Measurements from ENCODE around the gene SPINK9. TPM values are rescaled to one million over a fixed set of nuclear protein-coding genes. Genes with fewer than 3 reads are reported as not detected.

Gene SPINK9, protein sequence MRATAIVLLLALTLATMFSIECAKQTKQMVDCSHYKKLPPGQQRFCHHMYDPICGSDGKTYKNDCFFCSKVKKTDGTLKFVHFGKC
- total RNA-seq: not detected in 2 replicates

DNA sequence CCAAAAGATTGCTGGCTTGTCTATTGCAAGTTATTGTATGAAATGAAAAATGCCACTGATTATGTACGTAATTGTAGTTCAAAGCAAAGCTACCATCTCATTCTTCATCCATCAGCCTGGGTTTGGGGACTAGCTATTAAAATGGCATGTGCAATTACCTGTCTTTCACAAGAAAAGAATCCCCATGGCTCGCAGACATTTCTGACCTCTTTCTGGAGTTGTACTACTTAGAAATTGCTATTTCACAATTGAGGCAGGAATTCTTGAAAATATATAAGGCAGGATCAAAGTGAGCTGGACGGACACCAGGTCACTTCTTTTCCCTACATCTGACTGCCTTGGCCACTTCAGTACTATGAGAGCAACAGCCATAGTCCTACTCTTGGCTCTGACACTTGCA lies at the start of gene SPINK9:
Gene SPINK9 (plus strand): TSS at position 301 of the 400 bp plus-strand sequence. CDS start 55 bp downstream, at position 356.

DNA sequence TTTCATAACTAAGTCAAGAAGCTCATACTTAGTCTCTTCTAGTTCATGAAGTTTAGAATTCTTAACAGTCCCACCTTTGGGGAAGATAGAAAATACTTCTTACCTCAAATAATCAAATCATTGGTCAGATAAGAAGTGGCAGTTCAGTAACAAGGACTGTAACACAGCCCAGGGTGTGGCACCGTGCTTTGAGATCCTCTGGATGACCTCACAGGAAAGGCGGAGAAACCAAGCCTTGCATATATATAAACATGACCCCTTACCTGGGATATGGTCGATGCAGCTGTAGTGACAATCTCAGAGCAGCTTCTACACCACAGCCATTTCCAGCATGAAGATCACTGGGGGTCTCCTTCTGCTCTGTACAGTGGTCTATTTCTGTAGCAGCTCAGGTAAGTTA lies 23.2 kb upstream of the SPINK9 start, which contains the start of gene SPINK7:
Gene SPINK7 (plus strand): TSS at position 271 of the 400 bp plus-strand sequence. CDS start 61 bp downstream, at position 332.

DNA sequence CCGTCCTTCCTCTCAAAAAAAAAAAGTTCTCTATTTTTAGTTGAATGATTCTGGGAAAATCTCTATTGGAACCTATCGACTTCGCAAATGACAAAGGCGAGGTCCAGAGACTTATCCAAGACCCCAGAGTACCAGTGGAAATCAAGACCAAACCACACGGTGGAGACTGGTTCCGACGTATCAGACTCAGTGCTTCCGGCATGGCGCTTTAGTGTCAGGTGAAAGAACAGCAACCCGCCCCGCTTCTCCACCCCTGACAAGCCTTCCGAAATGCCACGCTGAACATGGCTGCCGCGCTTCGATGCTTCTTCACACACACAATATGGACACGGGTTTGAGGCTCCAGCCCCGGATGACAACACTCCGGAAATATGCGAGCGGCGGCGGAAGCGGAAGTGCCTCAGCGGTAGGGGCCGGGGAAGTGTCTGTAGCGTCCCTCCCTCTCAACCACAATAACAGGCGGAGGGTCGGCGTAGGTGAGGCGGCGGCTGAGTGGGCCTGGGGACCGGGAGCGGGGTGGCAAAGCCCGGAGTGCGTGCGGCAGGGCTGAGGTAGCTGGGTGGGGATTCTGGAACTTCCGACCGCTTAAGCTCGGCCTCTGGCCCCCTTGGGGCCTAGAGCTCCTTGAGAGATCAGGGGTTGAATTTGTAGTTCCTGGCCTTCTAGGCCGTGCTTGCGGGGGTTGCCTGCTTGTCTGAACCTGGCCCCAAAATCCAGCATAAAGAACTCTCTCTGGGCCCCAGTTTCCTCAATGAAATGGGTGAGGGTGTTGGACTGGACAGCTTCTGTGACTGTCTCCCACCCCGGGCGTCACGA lies 48.4 kb downstream of the SPINK9 start, which contains the start of gene FBXO38:
Gene FBXO38 (plus strand): TSS at position 395 of the 816 bp plus-strand sequence. CDS start 10,819 bp downstream, outside the sequence.

Other genes starting within 250 kb of the SPINK9 start
- gene SPINK14, start 167.0 kb upstream of the SPINK9 start, total RNA-seq: not detected in 2 replicates
- gene SPINK6, start 132.5 kb upstream of the SPINK9 start, total RNA-seq: not detected in 2 replicates
- not detected in 2 replicates for gene MARCOL, start 97.0 kb upstream of the SPINK9 start, total RNA-seq
- not detected in 2 replicates for gene SPINK13, start 66.8 kb upstream of the SPINK9 start, total RNA-seq
- not detected in 2 replicates for gene SPINK7, start 23.1 kb upstream of the SPINK9 start, total RNA-seq
- 48.7 and 51.2 TPM in 2 replicates for gene FBXO38, start 48.4 kb downstream of the SPINK9 start, total RNA-seq

Data from smooth muscle cell of the umbilical artery (primary cell).